GM18517 (cell line): ENCODE data around the gene PPIB.

Source experiments
- ATAC-seq: cut with Tn5 transposase; IDR thresholded peaks from one replicate; pipeline ENCODE4 v1.9.1; 2021; ENCODE audit warnings: mild to moderate bottlenecking, moderate library complexity; ENCODE audit not compliant: unreplicated experiment

PPIB gene

DNA sequence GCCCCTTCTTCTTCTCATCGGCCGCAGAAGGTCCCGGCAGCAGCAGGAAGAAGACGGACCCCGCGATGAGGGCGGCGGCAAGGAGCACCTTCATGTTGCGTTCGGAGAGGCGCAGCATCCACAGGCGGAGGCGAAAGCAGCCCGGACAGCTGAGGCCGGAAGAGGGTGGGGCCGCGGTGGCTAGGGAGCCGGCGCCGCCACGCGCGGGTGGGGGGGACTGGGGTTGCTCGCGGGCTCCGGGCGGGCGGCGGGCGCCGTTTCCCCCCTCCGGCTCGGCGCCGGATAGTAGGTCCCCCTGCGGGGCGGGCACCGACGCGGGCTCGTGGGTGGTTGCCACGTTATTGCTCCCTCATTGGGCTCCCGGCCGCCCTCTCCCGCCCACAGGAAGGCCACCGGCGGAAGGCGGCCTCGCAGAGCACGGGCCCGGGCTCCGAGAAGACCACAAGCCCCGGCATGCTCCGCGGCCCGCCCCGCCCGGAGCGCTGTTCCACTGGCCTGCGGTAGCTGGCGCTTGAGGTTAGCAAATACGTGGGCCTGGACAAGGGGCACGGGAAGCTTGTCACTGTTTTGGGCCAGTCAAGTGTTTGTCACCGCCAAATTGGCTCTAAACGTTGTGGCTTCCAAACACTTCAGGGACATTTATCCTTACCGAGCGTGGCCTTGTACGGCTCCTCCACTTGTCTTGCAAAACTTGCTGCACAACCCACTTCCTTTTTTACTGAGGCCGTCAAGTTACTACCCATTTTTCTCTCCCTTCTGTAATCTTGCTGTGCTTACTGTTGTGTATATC is at the start of gene PPIB:
Gene PPIB, minus strand, starts transcription at position 154 of the 790 bp plus-strand sequence. Its CDS starts 36 bp downstream, at position 118.
- ATAC-seq = peak; percentile 89

DNA sequence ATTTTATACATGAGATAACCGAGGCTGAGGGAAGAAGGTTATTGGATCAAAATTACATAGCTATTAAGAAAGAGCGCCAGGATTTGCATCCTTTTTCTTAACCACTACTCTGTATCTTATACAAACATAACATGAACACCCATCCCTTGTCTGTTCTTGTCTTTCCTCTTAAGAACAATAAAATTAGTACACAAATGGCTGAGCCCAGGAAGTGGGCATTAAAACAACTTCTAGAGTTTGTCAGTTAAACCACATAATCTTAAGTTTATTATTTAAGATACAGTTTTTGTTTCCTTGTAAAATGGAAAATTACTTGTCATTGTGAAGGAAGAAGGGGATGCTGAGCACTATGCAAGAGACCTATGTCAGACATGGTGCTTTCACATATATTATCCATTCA is 48.9 kb upstream of the PPIB start:
- no peak for ATAC-seq

GRCh38 chr15:64210371-64210770 is 47.5 kb upstream of the PPIB start:
- no peak for ATAC-seq

- no peak for ATAC-seq
These were observed 47.0 kb upstream of the PPIB start for GRCh38 chr15:64209680-64210334.

DNA sequence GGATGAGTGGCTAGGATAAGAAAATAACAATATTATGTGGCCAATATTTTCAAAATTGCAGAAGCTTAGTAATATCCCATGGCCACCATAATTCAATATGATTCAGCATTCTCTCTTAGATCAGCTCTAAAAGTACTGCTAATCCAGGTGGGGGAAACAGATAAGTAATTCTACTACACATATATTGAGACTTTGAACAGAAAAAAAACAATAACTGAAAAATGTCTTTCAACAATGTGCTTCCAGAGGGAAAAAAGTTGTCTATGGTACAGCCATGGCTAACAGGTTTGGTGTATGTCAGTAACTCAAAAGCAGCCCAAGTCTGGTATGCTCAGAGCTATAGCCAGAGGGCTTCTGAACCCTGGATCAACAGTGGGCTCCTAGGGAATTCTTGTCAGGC is 42.4 kb upstream of the PPIB start:
- ATAC-seq = no peak

GRCh38 chr15:64197425-64197824 is 34.6 kb upstream of the PPIB start:
- no peak for ATAC-seq

DNA sequence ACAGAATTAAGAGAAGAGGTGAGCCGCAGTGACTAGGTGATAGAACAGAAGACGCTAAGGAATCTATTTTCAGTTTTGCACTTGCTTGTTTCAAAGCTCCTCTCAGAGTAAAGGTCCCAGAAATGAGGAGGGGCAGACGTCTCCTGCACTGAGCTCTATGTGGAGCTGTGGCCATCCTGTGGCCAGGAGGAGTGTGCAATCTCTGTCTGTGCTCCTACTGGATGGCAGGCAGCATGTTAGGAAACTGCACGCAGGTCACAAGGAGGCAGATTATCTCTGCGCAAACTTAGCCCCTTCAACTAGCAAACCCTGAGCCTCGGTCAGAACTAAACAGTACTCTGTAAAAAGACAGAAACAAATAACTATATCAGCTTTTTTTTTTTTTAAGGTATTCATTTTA is 31.1 kb upstream of the PPIB start:
- no peak for ATAC-seq

- no peak for ATAC-seq
These were observed 29.4 kb upstream of the PPIB start for GRCh38 chr15:64191971-64192830.

GRCh38 chr15:64187396-64188191 is 24.8 kb upstream of the PPIB start:
- no peak for ATAC-seq

DNA sequence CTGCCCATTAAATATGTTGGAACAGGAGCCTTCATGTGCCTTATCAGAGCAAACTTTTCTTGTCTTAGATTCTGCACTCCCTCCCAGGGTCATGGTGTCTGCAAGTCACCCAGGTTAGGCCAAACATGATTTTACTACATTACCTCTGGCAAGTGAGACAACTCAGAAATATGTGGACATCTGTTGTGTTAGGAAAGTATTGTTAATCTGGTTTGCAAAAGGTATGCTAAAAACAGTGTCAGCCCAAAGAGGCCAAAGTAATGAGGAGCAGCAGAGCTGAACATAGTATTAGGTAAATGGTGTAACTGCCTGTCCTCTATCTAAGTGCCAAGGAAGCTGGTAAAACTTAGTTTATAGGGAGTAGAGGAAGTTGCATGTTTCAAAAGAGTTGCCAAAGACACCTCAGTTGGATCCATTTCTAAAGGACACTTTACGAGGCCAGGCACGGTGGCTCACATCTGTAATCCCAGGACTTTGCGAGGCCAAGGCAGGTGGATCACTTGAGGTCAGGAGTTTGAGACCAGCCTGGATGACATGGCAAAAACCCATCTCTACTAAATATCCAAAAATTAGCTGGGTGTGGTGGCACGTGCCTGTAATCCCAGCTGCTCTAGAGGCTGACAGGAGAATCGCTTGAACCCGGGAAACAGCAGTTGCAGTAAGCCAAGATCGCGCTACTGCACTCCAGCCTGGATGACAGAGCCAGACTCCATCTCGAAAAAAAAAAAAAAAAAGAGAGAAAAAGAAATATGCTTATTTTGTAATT is 22.5 kb upstream of the PPIB start:
- no peak for ATAC-seq

DNA sequence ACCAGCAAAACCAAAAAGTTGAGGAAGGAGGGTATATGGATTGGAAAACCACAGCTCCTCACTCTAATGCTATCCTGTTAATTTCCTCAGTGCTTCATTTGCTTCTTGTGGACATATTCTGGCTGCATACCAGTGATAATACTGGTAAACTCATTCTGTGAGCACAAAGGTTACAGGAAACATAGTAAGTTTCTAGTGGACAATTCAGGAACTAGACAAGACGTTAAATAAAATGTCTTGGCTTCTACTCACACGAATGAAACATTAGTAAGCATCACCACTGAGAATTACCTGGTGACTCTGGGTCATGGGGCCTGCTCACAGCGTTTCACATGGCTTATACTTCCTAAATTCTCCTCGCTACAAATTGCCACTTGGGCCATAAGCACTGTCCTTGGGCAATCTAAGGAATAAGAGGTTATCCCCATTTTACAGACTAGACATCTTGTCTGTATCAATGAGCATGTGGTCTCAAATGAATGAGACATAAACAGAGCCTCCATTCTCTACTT is 20.1 kb upstream of the PPIB start:
- no peak for ATAC-seq

DNA sequence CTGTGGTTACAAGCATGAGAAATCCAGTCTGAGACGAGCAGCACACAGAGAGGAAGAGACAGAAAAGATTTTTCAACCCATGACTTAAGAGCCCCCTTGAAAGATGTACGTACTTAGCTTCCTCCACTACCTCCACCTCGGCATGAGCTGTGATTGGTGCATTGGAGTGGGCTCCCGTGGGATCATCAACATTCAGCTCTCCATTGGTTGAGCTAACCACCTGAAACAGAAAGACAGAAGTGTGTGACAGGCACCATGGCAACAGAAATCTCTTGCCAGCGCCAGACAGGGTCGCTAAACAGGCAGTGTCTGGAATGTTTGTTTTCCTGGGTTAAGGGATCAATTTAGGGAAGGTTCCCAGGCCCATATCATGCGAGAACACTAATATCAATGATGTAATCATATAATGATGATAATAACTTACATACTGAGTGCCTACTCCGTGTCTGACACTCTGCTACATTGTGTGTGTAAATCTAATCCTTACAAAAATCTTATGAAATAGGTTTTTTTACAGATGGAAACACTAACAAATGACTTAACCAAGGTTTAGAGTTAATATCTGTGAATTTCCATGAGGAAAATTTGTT is 17.5 kb upstream of the PPIB start:
- no peak for ATAC-seq

DNA sequence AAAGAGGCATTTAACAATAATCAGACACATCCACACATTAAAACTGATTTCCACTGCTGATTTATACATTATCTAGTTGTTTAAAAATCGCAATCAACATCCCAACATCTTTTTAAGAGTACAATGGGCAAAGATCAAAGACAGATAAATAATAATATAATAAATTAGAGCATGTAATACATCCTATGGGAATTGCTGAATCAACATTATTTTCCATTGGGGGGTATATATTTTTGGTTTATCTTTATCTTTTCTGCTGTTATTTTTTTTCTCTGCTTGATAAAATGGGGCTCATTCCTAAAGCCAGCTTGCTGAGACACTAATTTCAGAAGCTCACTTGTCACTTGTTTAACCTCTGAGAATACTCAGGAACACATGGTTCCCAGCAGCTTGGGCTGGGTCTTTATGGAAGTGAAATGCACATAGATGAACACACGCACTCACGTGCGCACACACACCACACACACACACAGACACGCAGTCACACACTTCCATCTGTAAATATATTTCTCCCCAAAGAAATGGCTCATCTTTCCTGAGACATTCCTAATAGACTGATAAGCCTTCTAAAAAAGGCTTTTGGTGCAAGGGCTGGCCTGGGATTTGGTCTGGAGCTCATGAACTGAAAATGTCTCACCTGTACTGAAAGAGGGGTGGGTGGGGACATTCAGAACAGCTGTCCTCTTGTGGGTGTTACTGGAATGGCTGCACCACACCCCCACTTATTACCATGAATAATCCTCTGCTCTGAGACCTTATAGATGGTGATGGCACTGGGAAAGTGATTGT is 3.5 kb upstream of the PPIB start:
- no peak for ATAC-seq

DNA sequence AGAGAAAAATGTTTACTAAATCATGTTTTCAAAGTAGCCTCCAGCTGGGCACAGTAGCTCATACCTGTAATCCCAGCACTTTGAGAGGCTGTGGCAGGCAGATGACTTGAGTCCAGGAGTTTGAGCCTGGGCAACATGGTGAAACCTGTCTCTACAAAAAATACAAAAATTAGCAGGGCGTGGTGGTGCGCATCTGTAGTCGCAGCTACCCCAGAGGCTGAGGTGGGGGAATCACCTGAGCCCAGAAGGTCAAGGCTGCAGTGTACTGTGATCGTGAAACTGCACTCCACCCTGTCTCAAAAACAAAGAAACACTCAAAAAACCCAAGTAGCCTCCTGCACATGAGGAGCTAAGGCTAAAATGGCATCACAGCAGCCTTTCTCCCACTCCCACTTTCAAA is 1.6 kb upstream of the PPIB start:
- ATAC-seq = no peak

DNA sequence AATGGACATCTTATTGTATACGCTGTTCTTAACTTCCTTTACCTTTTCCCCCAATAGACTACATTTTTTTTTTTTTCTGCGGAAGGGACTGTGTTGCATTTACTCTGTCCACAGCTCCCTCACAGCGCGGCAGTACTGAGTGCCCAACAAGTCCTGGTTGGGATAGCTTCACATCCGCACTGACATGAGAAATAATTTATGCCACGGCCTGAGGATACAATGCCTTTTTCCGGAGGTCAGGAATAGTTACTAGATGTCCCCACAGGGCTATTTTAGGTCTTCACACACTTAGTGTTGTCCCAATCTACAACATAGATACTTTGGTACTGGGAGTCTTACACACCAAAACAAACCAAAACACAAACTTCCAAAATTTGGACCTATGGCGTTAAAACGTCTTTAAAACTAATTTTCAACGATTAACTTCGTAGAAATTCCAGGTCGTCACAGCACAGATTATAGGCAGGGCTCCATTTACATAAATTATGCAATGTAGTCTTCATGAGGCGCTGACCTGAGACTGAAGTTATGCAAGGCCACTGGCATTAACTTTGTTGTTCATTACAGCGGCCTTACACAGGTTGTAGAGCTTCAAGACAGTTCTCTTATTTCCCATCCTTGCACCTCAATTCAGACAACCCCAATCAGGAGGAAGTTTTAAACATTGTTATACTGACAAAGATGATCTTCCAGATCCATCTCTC is 989 bp upstream of the PPIB start:
- peak; percentile 3 for ATAC-seq

DNA sequence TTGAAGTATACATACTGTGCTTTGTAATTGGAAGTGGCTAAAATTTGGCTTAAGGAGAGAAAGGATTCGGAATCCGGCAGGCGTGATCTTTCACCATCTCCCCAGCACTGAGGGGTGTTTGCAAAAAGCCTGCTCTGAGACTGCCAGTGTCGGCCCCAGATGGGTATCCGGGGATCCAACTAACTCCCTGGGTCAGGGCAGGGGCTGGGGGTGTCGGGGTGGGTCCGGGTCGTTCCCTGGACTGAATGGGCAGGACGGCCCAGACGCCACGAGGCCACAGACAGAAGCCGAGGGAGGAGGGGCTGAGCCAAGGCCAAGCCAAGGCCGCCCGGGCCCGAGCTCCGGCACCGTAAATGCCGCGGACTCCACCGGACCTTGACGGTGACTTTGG is 349 bp downstream of the PPIB start:
- ATAC-seq = peak; percentile 6

GRCh38 chr15:64161688-64162477 is 939 bp downstream of the PPIB start:
- no peak for ATAC-seq
